K562 (cell line): ENCODE data around the gene BORA. TPM values are rescaled to one million over a fixed set of nuclear protein-coding genes. Genes with fewer than 3 reads are reported as not detected.

ENCODE experiments used
- CBX5 ChIP-seq: IDR thresholded peaks from 2 replicates; pipeline ENCODE4 v1.6.1; 2014; ENCODE audit warnings: low read depth, borderline replicate concordance
- CHCHD3 ChIP-seq: fragments of 250-450 bp; sonication (Bioruptor Pico); IDR thresholded peaks from 2 replicates; pipeline ENCODE4 v2.1.2; 2022; ENCODE audit warnings: mild to moderate bottlenecking
- DNMT1 ChIP-seq: fragments of 450-650 bp; IDR thresholded peaks from 2 replicates; pipeline ENCODE4 v1.6.1; 2016; ENCODE audit warnings: antibody characterized with exemption, mild to moderate bottlenecking
- ELK1 ChIP-seq: sonication (generic); formaldehyde crosslinking; IDR thresholded peaks from 2 replicates; pipeline ENCODE4 v1.8.1; 2022; ENCODE audit warnings: missing genetic modification reagents
- EWSR1 ChIP-seq: fragments of 450-650 bp; IDR thresholded peaks from 2 replicates; pipeline ENCODE4 v1.6.1; 2018; ENCODE audit warnings: borderline replicate concordance, mild to moderate bottlenecking, low read depth, moderate library complexity; ENCODE audit not compliant: partially characterized antibody
- KLF6 ChIP-seq: fragments of 250-450 bp; sonication (Bioruptor Pico); IDR thresholded peaks from 2 replicates; pipeline ENCODE4 v1.4.0; 2020; ENCODE audit warnings: mild to moderate bottlenecking, moderate library complexity, borderline replicate concordance
- MAFF ChIP-seq: IDR thresholded peaks from 2 replicates; pipeline ENCODE4 v1.6.1; 2012; ENCODE audit warnings: low read length, improper control_type of control experiment
- MEIS2 ChIP-seq: fragments of 450-650 bp; IDR thresholded peaks from 2 replicates; pipeline ENCODE4 v1.6.1; 2014; ENCODE audit warnings: mild to moderate bottlenecking; ENCODE audit not compliant: partially characterized antibody
- NRF1 ChIP-seq, 2 experiments: fragments of 450-650 bp; IDR thresholded peaks in 1 of 2; conservative IDR thresholded peaks in 1 of 2; 2 replicates each; pipeline ENCODE4 v1.6.1; 2014; ENCODE audit warnings: mild to moderate bottlenecking in 2 of 2
- POU5F1 ChIP-seq: fragments of 150-350 bp; IDR thresholded peaks from 2 replicates; pipeline ENCODE4 v1.6.1; 2014; ENCODE audit warnings: borderline replicate concordance, low read length, low read depth, mild to moderate bottlenecking; ENCODE audit not compliant: partially characterized antibody
- RBBP5 ChIP-seq: fragments of 200-600 bp; sonication (generic); IDR thresholded peaks from 2 replicates; pipeline ENCODE4 v1.6.1; 2012; ENCODE audit warnings: borderline replicate concordance, mild to moderate bottlenecking, low read length, control low read depth, inconsistent platforms; ENCODE audit not compliant: insufficient read depth, poor library complexity, severe bottlenecking
- RERE ChIP-seq: sonication (generic); formaldehyde crosslinking; IDR thresholded peaks from 2 replicates; pipeline ENCODE4 v1.8.0; 2023; ENCODE audit warnings: missing genetic modification reagents, mild to moderate bottlenecking, borderline replicate concordance
- SNAPC5 ChIP-seq: fragments of 250-450 bp; sonication (Bioruptor Pico); IDR thresholded peaks from 2 replicates; pipeline ENCODE4 v1.8.0; 2021; ENCODE audit warnings: moderate library complexity, mild to moderate bottlenecking, inconsistent platforms
- SUPT5H ChIP-seq: fragments of 450-650 bp; IDR thresholded peaks from 2 replicates; pipeline ENCODE4 v1.6.1; 2016
- THAP7 ChIP-seq: fragments of 250-450 bp; sonication (Bioruptor Pico); IDR thresholded peaks from 2 replicates; pipeline ENCODE4 v1.5.0; 2021
- ZNF263 ChIP-seq: sonication (generic); formaldehyde crosslinking; IDR thresholded peaks from 2 replicates; pipeline ENCODE4 v1.8.0; 2022; ENCODE audit warnings: mild to moderate bottlenecking, missing genetic modification reagents, borderline replicate concordance
- ZNF398 ChIP-seq: fragments of 250-450 bp; sonication (Bioruptor Pico); IDR thresholded peaks from 2 replicates; pipeline ENCODE4 v1.8.0; 2021; ENCODE audit warnings: moderate library complexity, mild to moderate bottlenecking, inconsistent platforms
- ZNF707 ChIP-seq: fragments of 250-450 bp; sonication (Bioruptor Pico); conservative IDR thresholded peaks from 2 replicates; pipeline ENCODE4 v1.8.0; 2022; ENCODE audit warnings: inconsistent platforms, mild to moderate bottlenecking, moderate library complexity
- polyA plus RNA-seq, 8 experiments: library from polyadenylated mRNA; depleted of rRNA in 4 of 8; stranded (reverse) in 5 of 8; unstranded in 3 of 8; fragments of >200 nt; fragmentation: Nextera tagmentation in 2 of 8; fragmentation: Illumina TruSeq in 1 of 8; extraction: Ambion mirVana in 2 of 8; extraction: Trizol in 1 of 8; gene quantifications; 2 replicates each; pipeline versions ENCODE4 v1.2.1 to v1.2.3, GENCODE V29; 2011 to 2014; ENCODE audit warnings: inconsistent platforms in 1 of 8, missing spikeins in 1 of 8
- total RNA-seq, 7 experiments: library from RNA; depleted of rRNA in 6 of 7; stranded (reverse); fragments of >200 nt in 6 of 7; fragmentation: Illumina TruSeq in 2 of 7; extraction: Trizol in 2 of 7; gene quantifications; 2 replicates each; pipeline versions ENCODE4 v1.2.1 to v1.2.3, GENCODE V29; 2011 to 2021; ENCODE audit warnings: low replicate concordance in 1 of 7

BORA gene
- total and polyA plus RNA-seq, 9 of the 15 experiments (the other 6 are each of a cell fraction or from before 2014, with no cell fraction given), result 12.4 to 21.5 (median 18.2) TPM

- no peak for TF ChIP-seq RERE (CRISPR knock-in tag)
- TF ChIP-seq MEIS2, result no peak
- TF ChIP-seq ELK1, result no peak
- TF ChIP-seq KLF6 (CRISPR knock-in tag), result no peak
- TF ChIP-seq ZNF707 (CRISPR knock-in tag), result no peak
- TF ChIP-seq SUPT5H, result peak; percentile 72; the same call in 1 of the 2 replicates
- peak; percentile 72 for TF ChIP-seq RBBP5
- no peak for TF ChIP-seq EWSR1
- TF ChIP-seq ZNF263, result no peak
- no peak for TF ChIP-seq CHCHD3 (CRISPR knock-in tag)
- TF ChIP-seq POU5F1, result no peak
- no peak for TF ChIP-seq MAFF
- TF ChIP-seq SNAPC5 (CRISPR knock-in tag), result no peak
- no peak for TF ChIP-seq DNMT1
- no peak for TF ChIP-seq ZNF398 (CRISPR knock-in tag)
- peak; percentile 85 to 88 for TF ChIP-seq NRF1 (conservative IDR thresholded peaks at IDR 0.05 in 1 of 2, IDR thresholded peaks at IDR 0.05 in 1 of 2)
- no peak for TF ChIP-seq THAP7 (CRISPR knock-in tag)
- peak; percentile 52; the same call in 1 of the 2 replicates for TF ChIP-seq CBX5
Measured at GRCh38 chr13:72727417-72728289, at the start of gene BORA, which contains the start of gene MZT1 (continued).
